Renal cortical epithelial cell (primary cell): ENCODE results near the gene INCA1. TPM values are rescaled to one million over a fixed set of nuclear protein-coding genes. Genes with fewer than 3 reads are reported as not detected.

Experiments
- total RNA-seq: library from RNA; depleted of rRNA; stranded (reverse); fragments of >200 nt; gene quantifications from 2 replicates; pipeline ENCODE4 v1.2.3, GENCODE V29; 2014

Gene INCA1
- total RNA-seq, 1 donor from 2014 or later = 0.40 TPM

Other genes with a start within 250 kb of the INCA1 start
- gene TM4SF5, start 225.6 kb downstream of the INCA1 start, total RNA-seq = not detected in 2 replicates
- not detected in 2 replicates for gene VMO1, start 211.2 kb downstream of the INCA1 start, total RNA-seq
- not detected in 2 replicates for gene GLTPD2, start 208.6 kb downstream of the INCA1 start, total RNA-seq
- gene PSMB6, start 201.4 kb downstream of the INCA1 start, total RNA-seq = 79.0 and 204 TPM in 2 replicates
- 16.0 and 21.3 TPM in 2 replicates for gene PLD2, start 190.4 kb downstream of the INCA1 start, total RNA-seq
- 20.8 and 84.6 TPM in 2 replicates for gene MINK1, start 164.2 kb downstream of the INCA1 start, total RNA-seq
- 1.7 and 4.2 TPM in 2 replicates for gene C17orf107, start 98.0 kb downstream of the INCA1 start, total RNA-seq
- gene CHRNE, start 94.4 kb downstream of the INCA1 start, total RNA-seq = 0.25 and 0.35 TPM in 2 replicates
- gene GP1BA, start 65.2 kb downstream of the INCA1 start, total RNA-seq = not detected in 2 replicates
- gene SLC25A11, start 57.5 kb downstream of the INCA1 start, total RNA-seq = 40.1 and 56.2 TPM in 2 replicates
- gene RNF167, start 57.3 kb downstream of the INCA1 start, total RNA-seq = 16.1 and 43.6 TPM in 2 replicates
- gene PFN1, start 49.0 kb downstream of the INCA1 start, total RNA-seq = 549 and 701 TPM in 2 replicates
- gene ENO3, start 46.4 kb downstream of the INCA1 start, total RNA-seq = 5.3 and 6.6 TPM in 2 replicates
- 45.7 and 66.5 TPM in 2 replicates for gene SPAG7, start 29.7 kb downstream of the INCA1 start, total RNA-seq
- 0.87 and 37.9 TPM in 2 replicates for gene CAMTA2, start 9.8 kb downstream of the INCA1 start, total RNA-seq
- gene KIF1C, start 428 bp upstream of the INCA1 start, total RNA-seq = 116 and 142 TPM in 2 replicates
- 0.52 and 0.55 TPM in 2 replicates for gene SLC52A1, start 37.9 kb upstream of the INCA1 start, total RNA-seq
- gene ZFP3, start 80.9 kb upstream of the INCA1 start, total RNA-seq = 1.6 and 4.9 TPM in 2 replicates
- gene ZNF232, start 114.4 kb upstream of the INCA1 start, total RNA-seq = 8.8 and 10.4 TPM in 2 replicates
- gene USP6, start 118.5 kb upstream of the INCA1 start, total RNA-seq = 0.55 TPM in 1 of 2 replicates, not detected in the other
- gene ZNF594, start 194.3 kb upstream of the INCA1 start, total RNA-seq = 5.4 and 11.1 TPM in 2 replicates
- gene SCIMP, start 237.3 kb upstream of the INCA1 start, total RNA-seq = not detected in 2 replicates